SK-MEL-5 (cell line): ENCODE data around the gene MEAK7. TPM values are rescaled to one million over a fixed set of nuclear protein-coding genes. Genes with fewer than 3 reads are reported as not detected.
A peak's percentile ranks its signal among the peaks of the same experiment; 100 is the strongest.
"Not testable (repeated sequence)": the region's sequence is repeated elsewhere in the genome, so short reads cannot be mapped to it uniquely, and the experiment has no call there.

Experiments used
- DNase-seq: peaks from one replicate; pipeline ENCODE4 v3.0.0-alpha.2; 2016; ENCODE audit warnings: low read depth, low spot score
- in situ Hi-C: cut with HindIII; loops from 2 replicates; pipeline ENCODE4 v1.10.0; 2016; ENCODE audit warnings: low sequenced_read_pairs, high pct_unique_total_duplicates, low pct_unique_long_range_greater_than_20kb
- total RNA-seq: library from RNA; depleted of rRNA; stranded (reverse); fragments of >200 nt; shearing (Covaris generic); gene quantifications from 2 replicates; pipeline ENCODE4 v1.2.3, GENCODE V29; 2014

MEAK7 gene
- total RNA-seq, 1 experiment from 2014 or later: 6.7 TPM

DNA sequence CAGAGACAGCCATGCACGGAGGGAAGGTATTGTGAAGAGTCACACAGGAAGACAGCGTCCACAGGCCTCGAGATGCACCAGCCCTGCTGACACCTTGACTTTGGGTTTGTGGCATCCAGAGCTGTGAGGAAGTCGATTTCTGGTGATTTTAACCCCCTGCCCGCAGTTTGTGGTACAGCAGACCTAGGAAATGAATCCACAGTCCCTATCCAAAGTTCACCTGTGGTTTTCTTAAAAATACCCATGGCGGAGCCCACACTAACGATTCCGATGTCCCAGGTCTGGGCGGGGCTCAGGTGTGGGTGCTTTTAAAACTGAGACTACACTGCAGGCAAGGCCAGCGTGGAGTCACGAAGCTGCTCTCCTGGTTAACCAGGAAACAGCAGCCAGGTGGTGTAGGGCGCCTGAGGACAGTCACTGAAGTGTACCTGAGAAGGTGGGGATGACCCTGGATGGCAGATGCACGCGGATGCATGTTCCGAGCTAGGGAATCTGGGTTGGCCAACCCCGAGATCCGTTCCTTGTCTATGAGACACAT, 14.4 kb upstream of the MEAK7 start:
- in situ Hi-C loops: no loop called here
- DNase-seq: no peak

DNA sequence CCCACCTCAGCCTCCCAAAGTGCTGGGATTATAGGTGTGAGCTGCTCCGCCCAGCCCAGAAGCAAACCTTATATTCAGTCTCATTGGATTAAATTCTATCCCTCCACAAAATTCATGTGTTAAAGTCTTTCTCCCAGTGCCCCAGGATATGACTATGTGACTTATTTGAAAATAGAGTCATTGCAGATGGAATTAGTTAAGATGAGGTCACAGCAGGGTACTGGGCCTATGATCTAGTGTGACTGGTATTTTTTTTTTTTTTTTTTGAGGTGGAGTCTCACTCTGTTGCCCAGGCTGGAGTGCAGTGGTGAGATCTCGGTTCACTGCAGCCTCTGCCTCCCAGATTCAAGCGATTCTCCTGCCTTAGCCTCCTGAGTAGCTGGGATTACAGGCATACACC, 13.8 kb upstream of the MEAK7 start:
- DNase-seq, in situ Hi-C loops: not testable (repeated sequence)

DNA sequence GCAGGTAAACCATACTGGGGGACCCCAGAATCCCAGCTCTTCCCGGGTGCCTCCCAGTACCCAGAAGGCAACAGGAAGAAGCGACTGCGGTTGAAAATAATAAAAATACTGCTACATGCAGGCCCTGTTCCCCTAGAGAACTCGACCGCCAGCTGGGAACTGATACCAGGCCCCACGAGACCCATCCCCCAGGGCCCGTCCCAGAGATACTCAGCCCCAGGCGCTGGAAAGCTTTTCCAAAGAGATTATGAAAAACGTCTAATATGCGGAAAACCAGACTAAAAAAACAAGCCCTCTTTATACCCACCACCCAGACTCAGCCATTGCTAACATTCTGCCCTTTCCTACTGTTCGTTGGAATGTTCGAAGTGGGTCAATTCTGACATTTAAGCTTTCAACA, 12.9 kb upstream of the MEAK7 start:
- in situ Hi-C loops: no loop called here
- DNase-seq: no peak

DNA sequence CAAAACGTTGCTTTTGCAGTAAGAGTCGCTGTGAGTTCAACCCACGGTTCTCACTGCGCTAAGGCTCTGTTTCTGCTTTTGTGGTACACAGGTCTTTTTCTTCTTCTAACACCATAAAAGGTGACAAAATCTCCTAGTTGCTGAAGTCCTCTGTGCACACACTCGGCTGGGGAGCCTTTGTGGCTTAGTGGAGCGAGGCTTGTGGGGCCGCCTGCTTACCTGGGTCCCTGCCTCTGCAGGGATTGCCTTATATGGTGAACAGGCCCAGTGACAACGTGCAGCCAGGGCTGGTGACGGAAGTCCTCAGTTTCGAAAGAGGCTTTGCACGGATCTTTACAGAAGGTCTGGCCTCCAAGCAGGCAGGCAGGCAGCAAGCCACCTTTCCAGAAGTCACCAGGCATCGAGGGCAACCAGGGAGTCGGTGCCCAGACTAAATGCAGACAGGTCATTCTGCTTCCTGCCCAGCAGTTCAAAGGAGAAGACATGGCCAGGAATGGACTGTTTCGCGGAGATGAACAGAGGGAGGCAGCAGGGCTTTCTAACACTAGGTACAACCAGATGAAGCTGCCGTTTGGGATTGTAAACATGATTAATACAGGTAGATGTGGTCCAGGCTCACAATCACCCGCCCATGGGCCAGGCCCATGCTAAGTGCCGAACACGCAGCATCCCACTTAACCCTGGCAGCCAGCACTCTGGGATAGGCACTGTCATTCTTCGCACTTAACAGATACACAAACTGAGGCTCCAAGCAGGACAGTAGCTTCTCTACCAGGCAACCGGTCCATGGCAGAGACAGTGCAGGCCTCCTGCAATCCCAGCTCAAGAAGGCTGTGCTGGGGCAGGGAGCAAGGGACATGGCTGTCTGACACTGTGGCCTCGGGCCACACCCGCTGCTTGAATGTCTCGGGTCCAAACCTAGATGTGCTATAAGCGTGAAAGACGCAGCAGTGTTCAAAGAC, 10.7 kb upstream of the MEAK7 start:
- DNase-seq: no peak
- in situ Hi-C loops: no loop called here

DNA sequence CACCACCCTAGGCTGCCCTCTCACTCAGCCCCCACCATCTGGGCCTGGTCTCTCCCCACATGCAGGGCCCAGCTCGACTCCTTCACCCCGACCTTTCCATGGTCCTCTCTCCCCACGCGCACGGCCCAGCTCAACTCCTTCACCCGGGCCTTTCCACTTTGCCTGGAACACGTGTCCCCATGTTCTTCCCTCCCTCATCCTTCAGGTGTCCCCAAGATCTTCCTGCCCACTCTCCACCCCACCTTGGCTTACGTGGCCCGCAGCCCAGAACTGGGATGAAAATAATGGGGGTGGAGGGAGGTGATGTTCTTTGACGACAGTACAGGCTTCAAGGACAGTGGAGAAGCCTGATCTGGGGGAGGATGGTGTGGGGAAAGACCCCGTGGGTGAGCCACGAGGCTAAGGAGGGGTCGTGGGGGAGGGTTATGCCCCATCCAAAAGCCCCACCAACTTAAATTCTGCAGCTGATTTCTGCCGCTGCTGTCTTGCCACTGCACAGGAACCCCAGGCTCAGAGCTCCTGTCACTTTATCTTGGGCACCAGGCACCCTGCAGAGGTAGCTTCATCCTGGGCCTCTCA, 9.9 kb upstream of the MEAK7 start:
- in situ Hi-C loops: no loop called here

DNA sequence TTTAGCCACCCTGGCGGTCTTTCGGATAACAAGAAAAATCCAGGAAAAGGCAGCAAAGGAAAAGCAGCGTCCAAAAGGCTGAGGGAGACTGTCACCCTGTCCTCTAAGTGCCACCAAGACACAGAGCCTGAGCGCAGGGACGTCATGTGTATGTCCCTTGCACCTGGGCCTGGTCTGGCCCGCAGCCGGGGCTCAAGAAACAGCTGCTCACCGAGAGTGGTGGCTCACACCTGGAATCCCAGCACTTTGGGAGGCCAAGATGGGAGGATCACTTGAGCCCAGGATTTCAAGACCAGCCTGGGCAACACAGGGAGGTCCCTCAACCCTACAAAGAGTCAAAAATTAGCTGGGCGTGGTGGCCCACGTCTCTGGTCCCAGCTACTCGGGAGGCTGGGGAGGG, 9.2 kb upstream of the MEAK7 start:
- DNase-seq: no peak
- in situ Hi-C loops: no loop called here

More for the DNA sequence above, 9.9 kb upstream of the MEAK7 start:
- DNase-seq: no peak

DNA sequence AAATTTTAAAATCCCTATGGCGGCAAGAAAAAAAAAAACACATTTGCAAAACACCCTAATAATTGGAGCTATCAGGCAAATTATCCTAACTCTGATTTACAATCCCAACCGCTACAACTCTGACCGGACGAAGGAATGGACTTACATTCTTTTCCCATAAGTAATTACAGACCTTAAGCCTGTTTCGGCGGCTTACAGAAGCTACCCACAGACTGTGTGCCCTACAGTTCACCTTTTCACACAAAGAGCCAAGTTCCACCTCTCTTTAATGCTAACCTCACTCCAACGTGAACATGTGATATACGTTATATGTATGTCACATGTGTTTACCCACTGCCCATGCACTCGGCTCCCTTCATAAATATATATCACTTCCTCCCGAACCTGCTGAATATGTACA, 8.7 kb upstream of the MEAK7 start:
- DNase-seq: no peak
- in situ Hi-C loops: no loop called here

DNA sequence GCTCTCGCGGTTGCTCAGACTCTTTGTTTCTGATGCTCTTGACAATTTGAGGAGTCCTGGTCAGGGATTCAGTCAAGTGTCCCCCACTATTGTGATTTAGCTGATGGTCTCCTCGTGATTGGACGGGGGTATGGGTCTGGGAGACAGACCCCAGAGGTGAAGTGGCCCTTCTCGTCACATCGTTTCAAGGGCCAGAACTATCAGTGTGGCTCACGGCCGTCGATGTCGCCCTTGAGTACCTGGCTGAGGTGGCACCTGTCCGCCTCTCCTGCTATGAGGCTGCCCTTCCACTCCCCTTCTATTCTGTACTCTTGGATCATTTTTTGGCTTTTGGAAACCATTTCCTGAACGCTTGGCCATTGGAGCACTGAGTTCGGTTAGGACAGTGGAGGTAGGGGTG, 7.4 kb upstream of the MEAK7 start:
- in situ Hi-C loops: no loop called here

DNA sequence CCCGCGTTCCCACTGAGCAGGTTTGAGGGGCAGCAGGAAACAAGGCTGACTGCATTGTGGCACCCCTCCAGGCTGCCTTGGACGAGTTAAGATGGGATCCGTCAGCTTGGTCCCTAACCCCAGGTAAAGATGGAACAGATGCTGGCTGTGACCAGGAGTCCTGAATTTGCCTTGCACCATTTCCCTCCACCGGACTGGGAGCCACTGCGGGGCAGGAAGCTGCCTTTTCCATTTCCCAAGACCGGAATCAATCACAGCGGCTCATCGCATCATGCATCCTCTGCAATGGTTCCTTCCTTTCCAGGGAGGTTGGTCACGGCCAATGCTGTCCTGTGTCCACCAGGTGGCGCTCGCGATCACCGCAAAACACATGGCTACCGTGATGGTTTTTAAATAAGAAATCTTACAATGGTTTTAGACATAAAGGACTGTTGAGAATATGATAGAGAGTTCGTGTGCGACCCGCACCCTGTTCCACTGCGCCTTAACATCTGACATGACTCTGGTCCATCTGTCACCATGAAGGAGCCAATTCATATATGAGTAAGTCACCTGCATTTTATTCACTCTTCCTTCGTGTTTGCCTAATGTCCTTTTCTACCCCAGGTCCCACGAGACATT, 6.8 kb upstream of the MEAK7 start:
- peak; percentile 79 for DNase-seq
- in situ Hi-C loops: no loop called here

More for the DNA sequence above, 7.4 kb upstream of the MEAK7 start:
- no peak for DNase-seq

DNA sequence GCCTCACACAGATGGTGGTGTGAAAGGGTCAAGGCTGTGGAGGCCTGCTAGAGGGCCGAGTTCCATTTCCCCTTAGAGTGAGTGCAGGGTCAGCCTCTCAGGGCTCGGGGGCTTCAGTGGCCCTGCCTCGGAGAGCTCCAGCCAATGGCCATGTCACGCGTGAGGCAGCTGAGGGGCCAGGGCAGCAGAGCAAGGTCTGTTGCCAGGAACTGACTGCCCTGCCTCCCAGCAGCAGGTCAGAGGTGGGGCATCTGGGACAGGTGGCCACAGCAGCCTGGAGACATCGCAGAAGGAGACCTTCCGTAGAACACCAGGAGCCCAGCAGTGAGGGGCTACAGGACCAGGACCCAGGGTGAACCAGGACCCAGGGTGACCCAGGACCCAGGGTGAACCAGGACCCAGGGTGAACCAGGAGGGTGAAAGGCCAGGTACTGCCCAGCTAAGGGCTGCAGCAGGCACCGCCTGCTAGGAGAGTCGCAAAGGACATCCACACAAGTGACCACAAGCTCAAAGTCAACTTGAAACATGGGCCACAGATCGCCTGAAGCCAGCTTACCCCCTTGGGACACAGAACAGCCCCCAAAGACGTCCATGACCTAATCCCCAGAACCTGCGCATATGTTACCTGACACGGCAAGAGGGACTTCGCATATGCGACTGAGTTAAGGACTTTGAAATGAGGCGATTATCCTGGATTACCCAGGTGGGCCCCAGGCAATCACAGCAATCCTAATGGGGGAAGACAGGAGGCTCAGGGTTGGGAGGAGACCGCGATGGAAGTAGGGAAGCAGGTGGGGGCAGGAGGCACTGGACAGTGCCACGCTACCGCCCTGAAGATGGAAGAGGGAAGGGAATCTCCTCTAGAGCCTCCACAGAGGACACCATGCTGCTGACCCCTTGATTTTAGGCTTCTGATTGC, 4.8 kb upstream of the MEAK7 start:
- in situ Hi-C loops: no loop called here
- no peak for DNase-seq

DNA sequence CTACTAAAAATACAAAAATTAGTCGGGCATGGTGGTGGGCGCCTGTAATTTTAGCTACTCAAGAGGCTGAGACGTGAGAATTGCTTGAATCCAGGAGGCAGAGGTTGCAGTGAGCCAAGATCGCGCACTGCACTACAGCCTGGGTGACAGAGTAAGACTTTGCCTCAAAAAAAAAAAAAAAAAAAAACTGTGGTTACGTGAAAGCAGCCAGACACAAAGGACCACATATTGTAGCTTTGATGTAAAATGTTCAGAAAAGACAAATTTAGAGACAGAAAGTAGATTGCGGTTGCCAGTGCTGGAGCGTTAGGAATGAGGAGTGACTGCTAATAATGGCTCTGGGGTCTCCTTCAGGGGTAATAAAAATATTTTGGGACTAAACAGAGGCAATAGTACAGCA, 4.0 kb upstream of the MEAK7 start:
- no peak for DNase-seq
- in situ Hi-C loops: no loop called here

DNA sequence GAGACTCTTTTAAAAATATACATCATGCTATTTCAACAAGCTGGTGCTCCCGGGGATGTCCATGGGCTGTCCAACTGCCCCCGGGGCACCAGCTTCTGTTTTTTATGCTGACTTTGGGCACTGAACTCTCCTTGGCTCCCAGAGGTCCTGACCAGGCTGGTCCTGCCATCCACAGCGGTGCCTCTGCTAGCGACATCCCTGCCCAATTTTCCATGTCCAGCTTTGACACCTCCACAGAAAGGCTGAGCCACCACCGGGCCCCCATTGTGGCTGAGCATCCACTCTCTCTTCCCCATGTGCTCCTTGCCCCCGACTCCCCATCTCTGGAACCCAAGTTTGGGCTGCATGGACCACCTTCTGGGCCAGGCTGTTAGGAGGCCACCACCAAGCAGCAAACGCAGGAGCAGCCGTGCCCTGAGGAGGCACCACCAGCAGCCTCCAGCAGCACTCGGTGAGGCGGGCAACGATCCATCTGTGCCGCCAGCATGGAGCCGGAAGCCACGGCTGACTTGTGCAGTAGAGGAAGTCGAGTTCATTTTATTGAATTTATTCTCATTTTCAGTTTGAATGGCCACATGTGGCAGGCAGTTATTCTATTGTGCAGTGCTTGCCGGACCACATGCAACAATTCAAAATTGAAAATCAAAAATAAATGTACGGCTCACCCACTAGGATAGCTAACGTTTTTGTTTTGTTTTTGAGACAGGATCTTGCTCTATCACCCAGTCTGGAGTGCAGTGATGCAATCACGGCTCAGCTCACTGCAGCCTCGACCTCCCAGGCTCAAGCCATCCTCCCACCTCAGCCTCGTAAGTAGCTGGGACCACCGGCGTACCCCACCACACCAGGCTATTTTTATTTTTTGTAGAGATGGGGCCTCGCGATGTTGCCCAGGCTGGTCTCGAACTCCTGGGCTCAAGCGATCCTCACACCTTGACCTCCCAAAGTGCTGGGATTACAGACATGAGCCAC, 2.8 kb upstream of the MEAK7 start:
- no peak for DNase-seq
- in situ Hi-C loops: no loop called here

DNA sequence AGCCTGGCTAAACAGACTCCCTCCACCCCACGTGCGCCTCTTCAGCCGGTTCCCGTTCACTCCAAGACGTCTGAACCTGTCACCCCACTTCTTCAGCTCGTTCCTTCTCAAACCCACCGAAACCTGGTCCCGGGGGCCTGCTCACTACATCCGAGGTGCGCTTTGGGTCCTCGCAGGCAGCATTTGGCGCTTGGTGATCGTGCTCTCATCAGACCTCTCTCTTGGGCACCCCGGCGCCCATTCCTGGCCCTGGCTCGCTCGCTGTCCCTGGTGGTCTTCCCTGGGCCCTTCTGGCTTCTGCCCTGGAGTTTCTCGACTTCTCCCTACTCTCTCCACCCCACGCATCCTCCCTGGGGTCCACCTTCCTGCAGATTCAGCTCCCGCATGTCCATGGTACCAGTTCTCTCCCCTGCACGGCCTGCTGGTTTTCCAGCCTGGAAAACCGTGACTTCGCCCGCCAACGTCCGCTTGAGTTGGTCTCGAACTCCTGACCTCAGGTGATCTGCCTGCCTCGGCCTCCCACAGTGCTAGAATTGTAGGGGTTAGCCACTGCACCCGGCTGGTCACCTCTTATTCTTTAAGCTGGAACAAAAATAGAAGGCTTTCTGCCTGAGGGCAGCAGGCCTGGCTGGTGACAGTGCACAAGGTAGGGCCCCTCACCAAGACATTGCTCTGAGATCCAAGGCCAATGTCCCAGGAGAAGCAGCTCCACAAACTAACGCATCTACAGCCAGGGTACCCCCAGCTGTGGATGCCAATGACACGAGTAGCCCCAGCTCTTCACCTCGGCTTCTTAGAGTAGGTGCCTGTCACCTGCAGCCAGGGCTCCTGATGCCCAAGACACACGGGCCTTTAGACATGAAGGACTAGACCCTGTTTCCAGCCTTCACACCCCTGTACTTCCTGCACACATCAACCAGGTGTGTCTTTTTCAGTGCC, 1.1 kb upstream of the MEAK7 start:
- DNase-seq: no peak
- in situ Hi-C loops: no loop called here

DNA sequence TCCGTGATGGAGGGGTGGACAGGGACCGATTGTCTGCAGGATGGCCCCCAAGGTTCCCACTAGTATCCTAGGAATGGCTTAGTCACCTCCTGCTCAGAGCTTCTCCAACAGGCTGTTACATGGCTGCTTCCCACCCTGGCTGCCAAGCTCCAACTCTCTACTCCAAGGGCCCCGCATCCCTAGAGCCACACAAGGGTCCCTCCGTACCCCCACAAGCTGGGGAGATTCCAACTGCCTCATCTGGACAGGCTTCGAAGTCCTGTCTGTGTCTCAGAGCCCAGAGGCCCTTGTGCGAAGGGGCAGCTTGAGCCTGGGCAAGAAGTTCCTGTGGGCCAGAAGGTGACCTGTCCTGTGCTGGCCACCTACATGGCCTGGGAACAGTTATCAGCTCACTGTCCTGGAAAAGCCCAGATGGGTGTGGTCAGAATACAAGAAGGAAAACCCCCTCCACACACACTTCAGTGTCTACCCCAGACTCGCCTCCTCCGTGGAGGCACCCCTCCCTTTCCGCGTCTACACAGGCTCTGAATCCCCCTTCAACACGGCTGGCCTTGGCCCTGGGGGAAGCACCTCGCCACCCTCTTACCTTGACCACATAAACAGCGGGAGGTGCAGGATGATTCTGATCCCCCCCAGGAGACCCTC, 586 bp downstream of the MEAK7 start:
- in situ Hi-C loops: no loop called here

DNA sequence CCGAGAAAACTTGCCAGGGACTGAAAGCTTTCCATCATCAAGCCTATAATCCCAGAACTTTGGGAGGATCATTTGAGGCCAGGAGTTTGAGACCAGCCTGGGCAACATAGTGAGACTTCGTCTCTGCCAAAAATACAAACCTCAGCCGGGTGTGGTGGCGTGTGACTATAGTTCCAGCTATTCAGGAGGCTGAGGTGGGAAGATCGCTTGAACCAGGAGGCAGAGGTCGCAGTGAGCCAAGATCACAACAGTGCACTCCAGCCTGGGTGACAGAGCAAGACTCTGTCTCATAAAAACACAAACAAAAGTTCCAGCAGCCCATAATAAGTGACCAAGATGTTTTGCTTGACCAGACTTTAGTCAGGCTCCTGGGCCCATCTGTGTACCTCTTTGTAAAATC, 1.9 kb downstream of the MEAK7 start:
- no peak for DNase-seq
- in situ Hi-C loops: no loop called here

More for the DNA sequence above, 586 bp downstream of the MEAK7 start:
- DNase-seq: no peak
